ENCODE measurements around the gene SRSF3. TPM values are rescaled to one million over a fixed set of nuclear protein-coding genes. Genes with fewer than 3 reads are reported as not detected.
"Not testable (repeated sequence)": the region's sequence is repeated elsewhere in the genome, so short reads cannot be mapped to it uniquely, and the experiment has no call there.

The SRSF3 gene
- total RNA-seq, 4 donors from 2014 or later = 98.8 to 239 (median 179) TPM

DNA sequence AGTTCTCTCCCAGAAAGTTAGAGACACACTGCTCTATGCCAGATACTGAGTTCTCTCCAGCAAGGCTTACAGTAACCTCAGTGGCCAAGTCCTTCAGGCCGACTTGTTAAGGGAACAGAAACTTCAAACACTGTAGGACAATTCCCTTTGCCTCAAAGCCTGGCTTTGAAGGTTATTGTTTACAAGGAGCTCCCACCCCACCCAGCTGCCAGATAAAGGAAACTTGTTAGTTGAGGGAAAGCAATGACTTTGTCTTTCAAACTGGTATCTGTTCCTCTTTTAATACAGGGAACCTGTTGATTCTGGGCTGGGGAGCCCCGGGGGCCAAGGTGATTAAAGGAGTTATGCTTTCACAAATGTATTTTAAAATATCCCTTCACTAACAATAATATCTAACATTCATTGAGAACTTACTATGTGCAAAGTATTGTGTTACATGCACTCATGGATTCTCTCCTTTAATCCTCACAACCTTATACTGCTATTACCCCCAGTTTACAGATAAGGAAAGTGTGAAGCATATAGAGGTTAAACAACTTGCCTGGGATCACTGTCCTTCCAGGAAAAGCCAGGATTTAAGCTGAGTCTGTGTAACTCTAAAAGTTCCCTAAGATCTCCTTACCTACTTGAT, 56.8 kb downstream of the SRSF3 start:
- no peak for TF ChIP-seq POLR2A (IDR thresholded peaks at IDR 0.05)
- TF ChIP-seq, protein P1, sequence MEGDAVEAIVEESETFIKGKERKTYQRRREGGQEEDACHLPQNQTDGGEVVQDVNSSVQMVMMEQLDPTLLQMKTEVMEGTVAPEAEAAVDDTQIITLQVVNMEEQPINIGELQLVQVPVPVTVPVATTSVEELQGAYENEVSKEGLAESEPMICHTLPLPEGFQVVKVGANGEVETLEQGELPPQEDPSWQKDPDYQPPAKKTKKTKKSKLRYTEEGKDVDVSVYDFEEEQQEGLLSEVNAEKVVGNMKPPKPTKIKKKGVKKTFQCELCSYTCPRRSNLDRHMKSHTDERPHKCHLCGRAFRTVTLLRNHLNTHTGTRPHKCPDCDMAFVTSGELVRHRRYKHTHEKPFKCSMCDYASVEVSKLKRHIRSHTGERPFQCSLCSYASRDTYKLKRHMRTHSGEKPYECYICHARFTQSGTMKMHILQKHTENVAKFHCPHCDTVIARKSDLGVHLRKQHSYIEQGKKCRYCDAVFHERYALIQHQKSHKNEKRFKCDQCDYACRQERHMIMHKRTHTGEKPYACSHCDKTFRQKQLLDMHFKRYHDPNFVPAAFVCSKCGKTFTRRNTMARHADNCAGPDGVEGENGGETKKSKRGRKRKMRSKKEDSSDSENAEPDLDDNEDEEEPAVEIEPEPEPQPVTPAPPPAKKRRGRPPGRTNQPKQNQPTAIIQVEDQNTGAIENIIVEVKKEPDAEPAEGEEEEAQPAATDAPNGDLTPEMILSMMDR (IDR thresholded peaks at IDR 0.05) = no peak
- no peak overlapping the region for H3K27ac ChIP-seq
- H3K9me3 ChIP-seq = no peaks in the 10 kb centered on the region
- H3K4me1 ChIP-seq = no peaks in the 10 kb centered on the region
- intact Hi-C loops (cut with DNase I; ENCODE audit: low total_unique reads) = no loop called here
- H3K4me3 ChIP-seq = no peak overlapping the region
- no peaks in the 10 kb centered on the region for H3K36me3 ChIP-seq
- H3K27me3 ChIP-seq = no peaks in the 10 kb centered on the region
- no peak for DNase-seq

- Histone ChIP-seq H3K27me3 (no peaks in the 10 kb centered on the region), H3K27ac (no peak overlapping the region), H3K36me3 (no peaks in the 10 kb centered on the region), H3K4me3 (no peak overlapping the region), H3K4me1 (no peaks in the 10 kb centered on the region), H3K9me3 (no peaks in the 10 kb centered on the region)
- no peak for DNase-seq
- no peak for TF ChIP-seq POLR2A (IDR thresholded peaks at IDR 0.05)
- TF ChIP-seq, protein P1 (IDR thresholded peaks at IDR 0.05) = no peak
- intact Hi-C loops (cut with DNase I; ENCODE audit: low total_unique reads) = no loop called here
Measured at GRCh38 chr6:36651659-36652379, 57.7 kb downstream of the SRSF3 start.

DNA sequence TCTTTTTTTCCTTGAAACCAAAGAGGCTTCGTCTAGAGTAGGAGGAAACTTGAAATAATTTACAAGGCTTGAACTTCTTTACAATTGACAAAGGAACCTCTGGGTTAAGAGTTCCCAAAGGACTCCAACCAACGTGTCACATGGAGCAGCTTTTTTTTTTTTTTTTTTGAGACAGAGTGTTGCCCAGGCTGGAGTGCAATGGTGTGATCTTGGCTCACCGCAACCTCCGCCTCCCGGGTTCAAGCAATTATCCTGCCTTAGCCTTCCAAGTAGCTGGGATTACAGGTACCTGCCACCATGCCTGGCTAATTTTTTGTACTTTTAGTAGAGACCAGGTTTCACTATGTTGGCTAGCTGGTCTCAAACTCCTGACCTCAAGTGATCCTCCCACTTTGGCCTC, 60.3 kb downstream of the SRSF3 start:
- H3K27ac ChIP-seq; DNase-seq; H3K36me3 ChIP-seq; H3K4me3 ChIP-seq; H3K4me1 ChIP-seq; H3K9me3 ChIP-seq; H3K27me3 ChIP-seq; intact Hi-C loops (cut with DNase I; ENCODE audit: low total_unique reads): not testable (repeated sequence)

Small RNA genes lying within 50 kb of the gene (microRNA-seq; reads per million reads assigned to microRNA genes)
- gene MIR3925 (ENCODE audit: borderline microRNAs expressed, borderline replicate concordance) = not detected

Small RNA genes lying within 50 kb of the gene (small RNA-seq; reads per million reads assigned to genes)
- not detected for gene MIR3925
- gene RNU1-88P = not detected

Other genes starting within 250 kb of the SRSF3 start
- gene ETV7, start 206.7 kb upstream of the SRSF3 start, total RNA-seq = 1 to 10 TPM in 1 of 4 donors, not detected in 3; 1.3 TPM
- not detected for gene PXT1, start 151.5 kb upstream of the SRSF3 start, total RNA-seq
- 100 to 1,000 TPM in 1 of 4 donors, 10 to 100 TPM in 3; 31.0 to 130 (median 46.4) TPM for gene KCTD20, start 151.4 kb upstream of the SRSF3 start, total RNA-seq
- gene STK38, start 46.9 kb upstream of the SRSF3 start, total RNA-seq = 10 to 100 TPM; 10.6 to 30.0 (median 20.5) TPM
- gene CDKN1A, start 84.4 kb downstream of the SRSF3 start, total RNA-seq = 100 to 1,000 TPM in 1 of 4 donors, 10 to 100 TPM in 2, 1 to 10 TPM in 1; 8.8 to 119 (median 75.8) TPM
- gene RAB44, start 103.5 kb downstream of the SRSF3 start, total RNA-seq = under 1 TPM in 1 of 4 donors, not detected in 3; 0.37 TPM
- 10 to 100 TPM in 3 of 4 donors, 1 to 10 TPM in 1; 9.5 to 33.8 (median 12.2) TPM for gene CPNE5, start 245.1 kb downstream of the SRSF3 start, total RNA-seq

Measured in uterus (tissue), 4 donors.